Upper lobe of right lung (tissue), 1 donor: Measurements from ENCODE around the gene ZNF304. TPM values are rescaled to one million over a fixed set of nuclear protein-coding genes. Genes with fewer than 3 reads are reported as not detected.
A peak's percentile ranks its signal among the peaks of the same experiment; 100 is the strongest.

Experiments
- ATAC-seq: fragments of 200-7000 bp; cut with Tn5 transposase; one replicate; pipeline ENCODE4 v1.9.1; 2020; ENCODE audit warnings: mild to moderate bottlenecking, moderate library complexity
- DNase-seq: peaks from one replicate; pipeline ENCODE4 v3.0.0-alpha.2; 2020
- H3K27ac ChIP-seq: fragments of 200-600 bp; one replicate; pipeline ENCODE4 v1.8.0; 2022
- H3K27me3 ChIP-seq: fragments of 200-600 bp; one replicate; pipeline ENCODE4 v1.8.0; 2022; ENCODE audit warnings: mild to moderate bottlenecking
- H3K36me3 ChIP-seq: fragments of 200-600 bp; one replicate; pipeline ENCODE4 v1.8.0; 2022
- H3K4me1 ChIP-seq: fragments of 200-600 bp; one replicate; pipeline ENCODE4 v1.8.0; 2022
- H3K4me3 ChIP-seq: fragments of 200-600 bp; one replicate; pipeline ENCODE4 v1.8.0; 2022; ENCODE audit warnings: mild to moderate bottlenecking
- H3K9me3 ChIP-seq: fragments of 200-600 bp; one replicate; pipeline ENCODE4 v1.8.0; 2022
- intact Hi-C: fragments of 100-400 bp; cut with DNase I; formaldehyde crosslinking; loops from one replicate; pipeline ENCODE4 v1.11.0; 2022
- total RNA-seq: library from RNA; stranded (reverse); fragmentation: NEBNext Ultra II Directional; extraction: Animal tissue kit (Norgen Biotek cat#: 25700); gene quantifications from one replicate; pipeline ENCODE4 v1.2.1, GENCODE V29; 2021
- TF ChIP-seq, protein P1 (sequence below): fragments of 200-600 bp; IDR thresholded peaks from one replicate; pipeline ENCODE4 v1.8.0; 2022; ENCODE audit warnings: antibody characterized with exemption
- donor health status: DM: no; HTN: yes; CAD: no; lungs with severe emphysema.

Gene ZNF304
- total RNA-seq, 1 donor from 2014 or later: 9.3 TPM

DNA sequence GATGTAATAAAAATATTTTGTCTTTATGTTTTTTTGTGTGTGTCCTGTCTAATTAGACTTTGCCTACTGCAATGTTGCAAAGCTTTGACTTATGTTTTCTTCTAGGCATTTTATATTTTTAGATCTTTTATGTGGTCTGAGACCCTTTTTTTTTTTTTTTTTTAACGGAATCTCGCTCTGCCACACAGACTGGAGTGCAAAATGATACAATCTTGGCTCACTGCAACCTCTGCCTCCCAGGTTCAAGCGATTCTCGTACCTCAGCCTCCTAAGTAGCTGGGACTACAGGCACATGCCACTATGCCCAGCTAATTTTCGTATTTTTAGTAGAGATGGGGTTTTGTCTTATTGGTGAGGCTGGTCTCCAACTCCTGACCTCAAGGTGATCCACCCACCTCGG lies 8.5 kb upstream of the ZNF304 start:
- ATAC-seq (no peak), DNase-seq (no peak)
- Histone ChIP-seq H3K27me3 (no peaks in the 10 kb centered on the region), H3K4me3 (no peak overlapping the region), H3K27ac (no peak overlapping the region), H3K4me1 (no peaks in the 10 kb centered on the region), H3K9me3 (no peaks in the 10 kb centered on the region), H3K36me3 (no peaks in the 10 kb centered on the region)
- TF ChIP-seq, protein P1, sequence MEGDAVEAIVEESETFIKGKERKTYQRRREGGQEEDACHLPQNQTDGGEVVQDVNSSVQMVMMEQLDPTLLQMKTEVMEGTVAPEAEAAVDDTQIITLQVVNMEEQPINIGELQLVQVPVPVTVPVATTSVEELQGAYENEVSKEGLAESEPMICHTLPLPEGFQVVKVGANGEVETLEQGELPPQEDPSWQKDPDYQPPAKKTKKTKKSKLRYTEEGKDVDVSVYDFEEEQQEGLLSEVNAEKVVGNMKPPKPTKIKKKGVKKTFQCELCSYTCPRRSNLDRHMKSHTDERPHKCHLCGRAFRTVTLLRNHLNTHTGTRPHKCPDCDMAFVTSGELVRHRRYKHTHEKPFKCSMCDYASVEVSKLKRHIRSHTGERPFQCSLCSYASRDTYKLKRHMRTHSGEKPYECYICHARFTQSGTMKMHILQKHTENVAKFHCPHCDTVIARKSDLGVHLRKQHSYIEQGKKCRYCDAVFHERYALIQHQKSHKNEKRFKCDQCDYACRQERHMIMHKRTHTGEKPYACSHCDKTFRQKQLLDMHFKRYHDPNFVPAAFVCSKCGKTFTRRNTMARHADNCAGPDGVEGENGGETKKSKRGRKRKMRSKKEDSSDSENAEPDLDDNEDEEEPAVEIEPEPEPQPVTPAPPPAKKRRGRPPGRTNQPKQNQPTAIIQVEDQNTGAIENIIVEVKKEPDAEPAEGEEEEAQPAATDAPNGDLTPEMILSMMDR: no peak
- intact Hi-C loops: no loop called here

GRCh38 chr19:57348136-57348535 lies 2.9 kb upstream of the ZNF304 start:
- intact Hi-C loops: no loop called here
- ATAC-seq (no peak), DNase-seq (no peak)
- Histone ChIP-seq H3K4me1 (peaks cover 17% of the 10 kb centered on the region), H3K36me3 (no peaks in the 10 kb centered on the region), H3K27ac (no peak overlapping the region), H3K27me3 (no peaks in the 10 kb centered on the region), H3K9me3 (no peaks in the 10 kb centered on the region), H3K4me3 (no peak overlapping the region)
- TF ChIP-seq, protein P1: no peak

- peaks cover 2% of the 10 kb centered on the region for H3K9me3 ChIP-seq
- H3K27ac ChIP-seq: peak overlapping the region; percentile 85
- no peak for DNase-seq
- peak overlapping the region; percentile 90 for H3K4me3 ChIP-seq
- H3K27me3 ChIP-seq: no peaks in the 10 kb centered on the region
- peaks cover 17% of the 10 kb centered on the region for H3K4me1 ChIP-seq
- H3K36me3 ChIP-seq: peaks cover 31% of the 10 kb centered on the region
- TF ChIP-seq, protein P1: no peak
- no peak for ATAC-seq
- intact Hi-C loops: no loop called here
Observed at GRCh38 chr19:57351867-57352266, 796 bp downstream of the ZNF304 start.

- Histone ChIP-seq H3K27ac (no peak overlapping the region), H3K36me3 (peaks cover 44% of the 10 kb centered on the region), H3K4me1 (peaks cover 13% of the 10 kb centered on the region), H3K4me3 (no peak overlapping the region), H3K9me3 (peaks cover 10% of the 10 kb centered on the region), H3K27me3 (no peaks in the 10 kb centered on the region)
- DNase-seq (no peak), ATAC-seq (no peak)
- intact Hi-C loops: no loop called here
- TF ChIP-seq, protein P1: no peak
Observed at GRCh38 chr19:57355916-57356315, 4.8 kb downstream of the ZNF304 start.

- Histone ChIP-seq H3K36me3 (peaks cover 44% of the 10 kb centered on the region), H3K4me1 (peaks cover 6% of the 10 kb centered on the region), H3K27ac (no peak overlapping the region), H3K9me3 (peaks cover 10% of the 10 kb centered on the region), H3K4me3 (no peak overlapping the region), H3K27me3 (no peaks in the 10 kb centered on the region)
- DNase-seq: no peak
- TF ChIP-seq, protein P1: no peak
- no peak for ATAC-seq
- intact Hi-C loops: no loop called here
Observed at GRCh38 chr19:57357406-57357805, 6.3 kb downstream of the ZNF304 start.

GRCh38 chr19:57359300-57359699 lies 8.2 kb downstream of the ZNF304 start:
- no peak overlapping the region for H3K27ac ChIP-seq
- H3K4me1 ChIP-seq: peaks cover 6% of the 10 kb centered on the region
- TF ChIP-seq, protein P1: no peak
- no peak for DNase-seq
- H3K4me3 ChIP-seq: no peak overlapping the region
- H3K9me3 ChIP-seq: peaks cover 10% of the 10 kb centered on the region
- H3K36me3 ChIP-seq: peaks cover 39% of the 10 kb centered on the region
- no peak for ATAC-seq
- intact Hi-C loops: no loop called here
- no peaks in the 10 kb centered on the region for H3K27me3 ChIP-seq
